ENCODE measurements around the gene CCR6.

CCR6 gene

DNA sequence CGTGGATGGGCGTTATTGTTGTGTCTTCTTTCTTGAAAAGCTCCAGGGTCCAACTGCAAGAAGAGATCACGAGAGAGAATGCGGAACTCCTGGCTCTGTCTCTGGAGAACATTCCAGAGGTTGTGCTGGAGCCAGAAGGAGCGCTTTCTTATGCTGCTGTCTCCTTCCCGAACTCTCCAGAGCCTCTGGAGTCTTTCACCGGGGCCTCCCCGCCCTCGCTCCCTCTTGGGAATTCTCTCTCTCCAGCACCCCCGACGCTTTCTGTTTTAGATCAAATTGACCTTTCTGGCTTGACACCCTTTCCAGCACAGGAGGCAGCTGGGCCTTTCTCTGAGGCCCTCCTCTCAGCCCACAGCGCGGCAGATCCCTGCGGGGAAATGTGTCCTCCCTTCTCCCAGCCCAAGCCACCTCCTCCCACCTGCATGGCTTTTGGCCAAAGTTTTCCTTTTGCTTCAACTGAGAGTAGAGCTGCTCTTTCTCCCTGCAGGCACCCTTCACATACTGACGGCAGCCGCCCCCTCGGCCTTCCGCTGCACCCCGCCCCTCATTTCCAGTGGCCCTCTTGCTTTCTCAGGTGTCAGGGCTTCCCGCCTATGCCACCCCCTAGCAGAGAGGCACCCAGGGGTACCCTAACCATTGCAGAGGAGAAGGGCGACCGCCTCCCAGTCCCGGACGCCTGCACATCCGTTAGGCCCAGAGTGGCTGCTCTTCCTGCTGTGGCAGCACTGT is 6.6 kb upstream of the CCR6 start:
- H3K4me3 Mint-ChIP-seq, result no peak overlapping the region
- H3K27me3 Mint-ChIP-seq, result peaks cover 38% of the 10 kb centered on the region
- H3K36me3 Mint-ChIP-seq (ENCODE audit: insufficient read depth), result peaks cover 12% of the 10 kb centered on the region
- no peak for ATAC-seq (replicated peaks; ENCODE audit: extremely low read depth, poor library complexity, severe bottlenecking)
- H3K4me1 Mint-ChIP-seq, result peaks cover 59% of the 10 kb centered on the region
- no peak for DNase-seq (ENCODE audit: low spot score in 2 of 2)
- no peak overlapping the region for H3K27ac Mint-ChIP-seq (ENCODE audit: low read depth)
- no peaks in the 10 kb centered on the region for H3K9me3 Mint-ChIP-seq

DNA sequence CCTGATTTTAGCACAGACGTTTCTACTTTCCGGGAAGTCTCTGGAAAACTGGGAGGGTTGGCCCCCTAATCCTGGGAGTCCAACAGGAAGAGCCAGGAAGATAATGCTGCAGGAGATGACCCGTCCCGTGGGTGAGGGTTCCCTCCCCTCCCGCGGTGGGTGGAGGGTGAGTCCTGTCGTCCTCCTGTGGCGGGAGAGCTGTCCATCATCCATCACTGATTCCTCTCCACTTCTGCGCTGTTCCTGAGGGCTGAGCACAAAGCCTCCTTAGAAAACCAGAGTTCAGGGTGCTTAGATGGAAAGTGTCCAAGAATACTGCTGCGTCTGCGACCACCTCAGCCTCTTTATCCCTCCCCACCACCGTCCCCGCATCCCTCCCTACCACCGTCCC is 6.1 kb upstream of the CCR6 start:
- H3K27me3 Mint-ChIP-seq, result peaks cover 32% of the 10 kb centered on the region
- H3K4me1 Mint-ChIP-seq, result peaks cover 59% of the 10 kb centered on the region

DNA sequence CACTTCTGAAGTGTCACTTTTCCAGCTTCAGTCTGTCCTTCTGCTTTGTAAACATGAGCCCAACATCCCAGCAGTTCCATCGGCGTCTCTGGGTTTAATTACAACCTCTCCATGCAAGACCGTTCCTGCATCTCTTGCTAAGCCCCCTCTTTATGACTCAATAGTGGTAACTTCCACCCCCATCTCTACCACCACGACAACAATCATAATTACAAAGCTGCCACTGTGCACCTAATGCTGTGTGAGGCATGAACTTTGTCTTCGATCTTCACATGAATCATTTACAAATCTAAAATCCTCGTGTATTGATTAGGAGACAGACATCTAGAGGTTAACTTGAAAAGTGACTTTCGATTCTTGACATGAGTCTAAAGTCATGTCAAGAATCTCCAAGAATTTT is 4.9 kb upstream of the CCR6 start:
- Mint-ChIP-seq H3K27ac (ENCODE audit: low read depth) (no peak overlapping the region), H3K36me3 (ENCODE audit: insufficient read depth) (peaks cover 12% of the 10 kb centered on the region), H3K4me3 (no peak overlapping the region), H3K4me1 (peaks cover 61% of the 10 kb centered on the region), H3K9me3 (no peaks in the 10 kb centered on the region), H3K27me3 (peaks cover 22% of the 10 kb centered on the region)
- DNase-seq (ENCODE audit: low spot score in 2 of 2) (no peak), ATAC-seq (replicated peaks; ENCODE audit: extremely low read depth, poor library complexity, severe bottlenecking) (no peak)

More for the DNA sequence above, 6.1 kb upstream of the CCR6 start:
- no peak for DNase-seq (ENCODE audit: low spot score in 2 of 2)
- Mint-ChIP-seq H3K36me3 (ENCODE audit: insufficient read depth) (peaks cover 12% of the 10 kb centered on the region), H3K27ac (ENCODE audit: low read depth) (no peak overlapping the region), H3K4me3 (no peak overlapping the region), H3K9me3 (no peaks in the 10 kb centered on the region)
- ATAC-seq (replicated peaks; ENCODE audit: extremely low read depth, poor library complexity, severe bottlenecking), result no peak

DNA sequence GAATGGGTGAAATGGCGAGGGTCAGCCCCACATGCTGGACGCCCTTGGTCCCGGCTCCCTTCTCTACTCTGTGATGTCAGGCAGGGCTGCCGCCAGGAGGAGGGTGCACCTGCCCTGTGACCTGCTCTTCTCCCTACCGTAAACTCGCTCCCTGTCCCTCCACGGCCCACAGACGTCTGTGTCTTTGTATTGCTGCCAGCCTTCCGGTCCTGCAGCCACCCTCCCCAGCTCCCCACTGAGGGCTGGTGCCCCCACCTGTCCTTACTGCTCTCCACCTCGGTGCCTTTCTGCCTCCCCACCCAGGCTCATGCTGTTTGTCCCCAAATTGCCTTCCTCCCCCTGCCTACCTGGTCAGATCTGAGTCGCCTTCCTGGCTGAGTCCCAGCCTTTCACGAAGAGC is 4.1 kb upstream of the CCR6 start:
- Mint-ChIP-seq H3K9me3 (no peaks in the 10 kb centered on the region), H3K36me3 (ENCODE audit: insufficient read depth) (peaks cover 12% of the 10 kb centered on the region), H3K4me3 (peak overlapping the region; percentile 69), H3K27ac (ENCODE audit: low read depth) (peak overlapping the region; percentile 90), H3K27me3 (peaks cover 22% of the 10 kb centered on the region), H3K4me1 (peaks cover 64% of the 10 kb centered on the region)
- no peak for DNase-seq (ENCODE audit: low spot score in 2 of 2)
- ATAC-seq (replicated peaks; ENCODE audit: extremely low read depth, poor library complexity, severe bottlenecking), result no peak

DNA sequence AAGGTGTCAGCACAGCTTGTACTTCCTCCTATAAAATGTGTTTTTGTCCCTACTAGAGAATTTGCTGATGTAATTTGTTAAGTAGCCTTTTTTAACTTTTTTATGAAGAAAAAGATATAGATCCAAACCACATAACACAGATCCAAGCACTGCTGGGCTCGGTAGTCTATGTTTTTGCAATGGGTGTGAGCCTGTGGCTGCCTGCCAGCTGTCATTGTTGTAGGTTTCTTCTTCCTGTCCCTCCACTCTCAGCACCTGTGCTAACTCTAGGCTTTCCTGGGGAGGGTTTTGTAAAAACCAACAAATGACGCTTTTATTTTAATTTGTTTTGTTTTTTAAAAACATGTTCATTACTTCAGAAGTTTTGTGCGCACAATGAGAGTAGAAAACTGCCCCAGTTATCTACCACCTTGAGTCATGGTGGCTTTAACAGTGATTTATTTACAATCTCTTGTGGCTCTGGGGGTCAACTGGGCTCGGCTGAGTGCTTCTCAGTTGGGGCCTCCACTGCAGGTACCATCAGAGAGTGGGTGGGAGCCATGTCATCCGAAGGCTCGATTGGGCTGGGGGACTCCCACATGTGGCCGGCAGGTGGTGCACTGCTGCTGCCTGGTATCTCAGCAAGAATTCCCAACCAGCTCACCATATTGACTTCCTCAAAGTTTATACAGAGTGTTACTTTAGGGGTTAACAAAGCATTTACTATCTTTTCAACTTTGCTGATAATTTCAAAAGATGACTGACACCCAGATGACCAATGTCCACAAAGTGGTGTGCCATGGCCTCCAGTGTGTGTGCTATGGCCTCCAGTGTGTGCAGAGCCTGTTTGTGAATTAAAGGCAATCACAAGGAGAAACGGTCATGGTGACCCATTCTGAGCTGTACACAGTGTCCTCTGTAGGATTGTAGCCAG is 3.0 kb upstream of the CCR6 start:
- peaks cover 22% of the 10 kb centered on the region for H3K27me3 Mint-ChIP-seq
- DNase-seq (ENCODE audit: low spot score in 2 of 2) (peak in 1 of 2 donors; percentile 68), ATAC-seq (replicated peaks; ENCODE audit: extremely low read depth, poor library complexity, severe bottlenecking) (peak; percentile 89)
- H3K4me1 Mint-ChIP-seq, result peaks cover 64% of the 10 kb centered on the region
- no peak overlapping the region for H3K4me3 Mint-ChIP-seq
- no peaks in the 10 kb centered on the region for H3K9me3 Mint-ChIP-seq
- H3K36me3 Mint-ChIP-seq (ENCODE audit: insufficient read depth), result peaks cover 8% of the 10 kb centered on the region
- H3K27ac Mint-ChIP-seq (ENCODE audit: low read depth), result peak overlapping the region; percentile 90

DNA sequence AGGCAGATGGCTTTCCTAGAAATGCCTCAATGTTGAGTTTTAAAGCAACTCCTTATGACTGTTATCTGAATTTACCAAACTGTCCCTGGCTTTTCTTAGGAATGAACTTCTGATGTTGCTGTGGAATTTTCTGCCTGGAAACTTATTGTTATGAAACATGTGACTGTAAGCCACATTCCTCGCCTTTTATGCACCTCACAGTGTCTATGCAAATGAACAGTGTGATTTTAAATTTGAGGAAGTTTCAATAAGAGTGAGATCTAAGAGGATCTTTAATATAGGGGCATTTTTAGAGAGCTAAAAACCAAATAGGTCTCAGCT is 2.4 kb upstream of the CCR6 start:
- Mint-ChIP-seq H3K9me3 (no peaks in the 10 kb centered on the region), H3K4me3 (no peak overlapping the region), H3K27me3 (peaks cover 22% of the 10 kb centered on the region), H3K4me1 (peaks cover 65% of the 10 kb centered on the region), H3K36me3 (ENCODE audit: insufficient read depth) (peaks cover 10% of the 10 kb centered on the region), H3K27ac (ENCODE audit: low read depth) (peak overlapping the region; percentile 88)
- ATAC-seq (replicated peaks; ENCODE audit: extremely low read depth, poor library complexity, severe bottlenecking) (no peak), DNase-seq (ENCODE audit: low spot score in 2 of 2) (no peak)

DNA sequence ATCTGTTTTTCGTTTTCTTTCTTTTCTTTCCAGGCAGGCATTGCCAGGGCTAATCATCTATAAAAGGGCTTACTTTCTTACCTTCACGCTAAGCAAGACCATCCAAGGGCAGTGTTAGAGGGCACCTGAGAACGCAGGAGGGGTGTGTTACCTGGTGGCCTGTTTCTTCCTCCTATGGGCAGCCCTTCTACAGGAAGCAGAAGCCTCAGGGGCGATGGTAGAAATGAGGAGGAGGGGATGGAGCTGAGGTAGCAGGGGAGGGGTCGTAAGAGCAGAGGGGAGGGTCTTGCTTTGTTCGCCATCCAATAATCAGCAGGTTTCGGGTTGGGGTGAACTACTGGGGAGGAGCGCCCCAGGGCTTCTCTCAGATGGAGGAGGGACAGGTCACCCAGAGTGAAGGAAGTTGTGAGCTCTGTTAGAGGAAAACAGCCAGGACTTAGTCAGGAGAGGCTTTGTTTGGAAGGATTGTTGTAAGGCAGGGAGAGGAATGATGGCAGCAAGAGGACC is 1.5 kb upstream of the CCR6 start:
- Mint-ChIP-seq H3K27me3 (peaks cover 14% of the 10 kb centered on the region), H3K9me3 (no peaks in the 10 kb centered on the region), H3K27ac (ENCODE audit: low read depth) (peak overlapping the region; percentile 88), H3K4me1 (peaks cover 65% of the 10 kb centered on the region), H3K4me3 (peak overlapping the region; percentile 77), H3K36me3 (ENCODE audit: insufficient read depth) (peaks cover 10% of the 10 kb centered on the region)
- DNase-seq (ENCODE audit: low spot score in 2 of 2) (no peak), ATAC-seq (replicated peaks; ENCODE audit: extremely low read depth, poor library complexity, severe bottlenecking) (no peak)

DNA sequence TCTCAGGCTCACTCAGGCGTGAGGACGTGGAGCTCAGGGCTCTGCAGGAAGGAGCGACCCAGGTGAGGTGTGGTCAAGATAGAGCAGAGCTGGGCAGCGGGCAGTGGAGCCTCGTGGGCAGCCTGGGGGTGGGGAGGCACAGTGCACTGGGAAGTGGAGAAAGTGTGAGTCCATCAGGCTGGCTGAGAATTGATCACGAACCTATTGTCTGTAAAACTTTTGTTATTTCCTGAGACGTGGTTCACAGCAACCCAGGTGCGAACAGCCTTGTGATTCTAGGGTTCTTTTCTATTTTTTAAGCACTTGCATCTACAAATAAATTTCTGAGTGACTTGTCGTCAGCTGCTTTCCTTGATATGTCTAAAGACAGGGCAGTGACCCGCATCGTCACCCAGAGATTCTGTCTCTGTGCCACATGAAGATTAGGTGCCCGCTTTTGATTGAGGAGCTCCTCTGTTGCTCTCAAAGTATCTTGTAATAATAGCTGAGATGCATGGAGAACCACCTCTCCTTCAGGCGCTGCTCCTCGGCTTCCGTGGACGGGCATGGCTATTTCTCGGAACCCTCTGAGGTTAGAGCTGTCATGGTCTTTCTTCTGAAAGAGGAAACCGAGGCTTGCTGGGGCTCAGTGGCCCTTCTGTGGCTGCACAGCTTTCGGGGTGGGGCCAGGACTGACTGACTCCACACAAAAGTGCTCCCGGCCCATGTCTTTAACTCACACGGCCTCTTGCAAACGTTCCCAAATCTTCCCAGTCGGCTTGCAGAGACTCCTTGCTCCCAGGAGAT is 662 bp upstream of the CCR6 start:
- no peaks in the 10 kb centered on the region for H3K9me3 Mint-ChIP-seq
- H3K27me3 Mint-ChIP-seq, result peaks cover 9% of the 10 kb centered on the region
- H3K36me3 Mint-ChIP-seq (ENCODE audit: insufficient read depth), result peaks cover 8% of the 10 kb centered on the region
- H3K4me1 Mint-ChIP-seq, result peaks cover 71% of the 10 kb centered on the region
- H3K4me3 Mint-ChIP-seq, result peak overlapping the region; percentile 77
- ATAC-seq (replicated peaks; ENCODE audit: extremely low read depth, poor library complexity, severe bottlenecking) (peak; percentile 54), DNase-seq (ENCODE audit: low spot score in 2 of 2) (peak in 1 of 2 donors; percentile 21)
- peak overlapping the region; percentile 88 for H3K27ac Mint-ChIP-seq (ENCODE audit: low read depth)

DNA sequence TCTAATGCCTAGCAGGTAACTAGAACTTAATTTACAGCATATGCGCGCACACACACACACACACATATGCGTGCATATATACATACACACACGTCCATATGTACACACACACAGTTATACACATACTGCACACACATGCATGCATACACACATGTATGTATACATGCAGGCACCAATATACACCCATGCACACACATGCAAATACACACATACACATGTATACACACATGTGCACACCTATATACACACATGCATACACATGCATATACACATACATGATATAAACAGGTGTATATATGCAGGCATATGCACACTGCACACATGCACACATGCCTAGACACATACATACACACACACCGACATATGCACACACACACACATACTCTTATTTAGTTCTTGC is 1.9 kb downstream of the CCR6 start:
- Mint-ChIP-seq H3K9me3 (no peaks in the 10 kb centered on the region), H3K27me3 (no peaks in the 10 kb centered on the region), H3K27ac (ENCODE audit: low read depth) (no peak overlapping the region), H3K4me3 (no peak overlapping the region), H3K36me3 (ENCODE audit: insufficient read depth) (peaks cover 5% of the 10 kb centered on the region), H3K4me1 (peaks cover 57% of the 10 kb centered on the region)
- DNase-seq (ENCODE audit: low spot score in 2 of 2), result no peak
- no peak for ATAC-seq (replicated peaks; ENCODE audit: extremely low read depth, poor library complexity, severe bottlenecking)

DNA sequence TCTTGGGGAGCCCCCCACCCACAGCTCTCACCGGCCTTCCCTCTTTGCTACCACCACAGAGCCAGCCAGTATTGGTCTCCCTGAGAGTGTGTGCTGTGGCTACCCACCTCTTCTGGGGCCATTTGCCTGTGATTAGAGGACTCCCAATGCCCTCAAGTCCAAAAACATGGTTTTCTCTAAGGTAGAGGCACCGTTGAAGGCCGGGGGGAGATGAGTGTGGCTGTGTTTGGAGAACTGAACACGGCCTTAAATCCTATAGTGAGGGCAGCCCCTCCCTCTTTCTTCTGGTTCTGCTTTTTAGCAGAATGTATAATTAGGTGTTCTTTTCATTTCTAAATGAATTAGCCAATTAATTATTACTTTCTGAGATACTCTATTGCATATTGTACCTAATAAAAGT is 2.5 kb downstream of the CCR6 start:
- DNase-seq (ENCODE audit: low spot score in 2 of 2), result no peak
- no peaks in the 10 kb centered on the region for H3K9me3 Mint-ChIP-seq
- no peaks in the 10 kb centered on the region for H3K27me3 Mint-ChIP-seq
- no peak overlapping the region for H3K27ac Mint-ChIP-seq (ENCODE audit: low read depth)
- ATAC-seq (replicated peaks; ENCODE audit: extremely low read depth, poor library complexity, severe bottlenecking), result no peak
- H3K4me1 Mint-ChIP-seq, result peaks cover 61% of the 10 kb centered on the region
- peaks cover 5% of the 10 kb centered on the region for H3K36me3 Mint-ChIP-seq (ENCODE audit: insufficient read depth)
- H3K4me3 Mint-ChIP-seq, result peak overlapping the region; percentile 29

DNA sequence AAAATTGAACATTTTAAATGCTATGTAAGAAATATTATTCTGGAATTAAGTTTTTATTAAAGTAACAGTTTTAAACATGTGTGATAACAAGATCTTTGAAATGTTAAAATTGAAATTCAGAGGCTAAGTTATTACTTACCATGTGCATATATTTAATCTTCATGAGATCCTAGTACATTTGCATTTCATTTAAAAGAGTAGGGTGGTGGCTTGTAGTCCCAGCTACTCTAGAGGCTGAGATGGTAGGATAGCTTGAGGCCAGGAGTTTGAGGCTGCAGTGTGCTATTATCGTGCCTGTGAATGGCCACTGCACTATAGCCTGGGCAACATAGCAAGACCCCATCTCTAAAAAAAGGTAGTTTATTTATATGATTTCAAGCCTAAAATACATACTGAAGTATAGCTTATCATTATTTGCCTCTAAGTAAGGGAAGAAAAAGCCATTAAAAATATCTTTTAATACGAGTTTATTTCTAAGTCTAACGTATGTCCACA is 3.0 kb downstream of the CCR6 start:
- Mint-ChIP-seq H3K36me3 (ENCODE audit: insufficient read depth) (peaks cover 6% of the 10 kb centered on the region), H3K27me3 (no peaks in the 10 kb centered on the region), H3K4me3 (no peak overlapping the region), H3K9me3 (no peaks in the 10 kb centered on the region), H3K4me1 (peaks cover 61% of the 10 kb centered on the region), H3K27ac (ENCODE audit: low read depth) (no peak overlapping the region)
- no peak for DNase-seq (ENCODE audit: low spot score in 2 of 2)
- no peak for ATAC-seq (replicated peaks; ENCODE audit: extremely low read depth, poor library complexity, severe bottlenecking)

DNA sequence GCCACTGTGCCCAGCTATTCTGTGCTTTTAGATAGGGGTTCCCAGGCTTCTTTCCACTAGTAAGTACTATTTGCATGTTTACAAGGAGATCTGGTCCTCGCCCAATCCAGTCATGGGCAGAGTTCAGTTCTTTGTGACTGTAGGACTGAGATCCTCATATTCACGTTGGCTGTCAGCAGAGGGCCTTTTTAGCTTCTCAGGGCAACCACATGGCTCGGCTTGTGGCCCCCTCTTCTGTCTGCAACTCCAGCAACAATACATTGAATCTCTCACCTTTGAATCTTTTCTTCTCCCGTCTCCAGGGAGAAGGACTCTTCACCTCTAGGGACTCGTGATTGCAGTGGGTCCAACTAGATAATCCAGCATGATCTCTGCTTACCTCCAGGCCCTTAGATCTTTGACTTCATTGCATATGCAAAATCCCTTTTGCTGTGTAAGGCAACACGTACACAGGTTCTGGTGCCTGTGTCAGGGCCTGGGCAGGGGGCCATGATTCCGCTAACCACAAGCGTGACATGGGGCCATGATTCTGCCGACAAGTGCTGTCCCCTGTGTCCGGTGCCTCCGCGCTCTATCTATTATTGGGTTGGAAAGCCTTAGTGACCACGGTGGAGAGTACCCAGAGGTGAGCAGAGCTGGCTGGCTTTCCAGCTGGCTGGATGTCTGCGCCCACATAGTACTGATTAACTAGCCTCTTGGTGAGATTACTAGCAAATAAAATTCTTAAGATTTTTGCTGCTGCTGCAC is 5.1 kb downstream of the CCR6 start:
- H3K36me3 Mint-ChIP-seq (ENCODE audit: insufficient read depth), result peaks cover 9% of the 10 kb centered on the region
- ATAC-seq (replicated peaks; ENCODE audit: extremely low read depth, poor library complexity, severe bottlenecking) (no peak), DNase-seq (ENCODE audit: low spot score in 2 of 2) (no peak)
- peaks cover 53% of the 10 kb centered on the region for H3K4me1 Mint-ChIP-seq
- H3K4me3 Mint-ChIP-seq, result no peak overlapping the region
- H3K27ac Mint-ChIP-seq (ENCODE audit: low read depth), result no peak overlapping the region
- H3K27me3 Mint-ChIP-seq, result no peaks in the 10 kb centered on the region
- H3K9me3 Mint-ChIP-seq, result no peaks in the 10 kb centered on the region

Data from central memory CD8-positive, alpha-beta T cell (primary cell).